Liver (tissue), 9 donors: ENCODE data around the gene RAB13. TPM values are rescaled to one million over a fixed set of nuclear protein-coding genes. Genes with fewer than 3 reads are reported as not detected.

Source experiments
- DNase-seq: peaks from one replicate; pipeline ENCODE4 v3.0.0-alpha.2; 2017; ENCODE audit warnings: low spot score
- H3K27ac ChIP-seq, 2 donors: one replicate each; pipeline ENCODE4 v1.7.0; 2013; ENCODE audit warnings: inconsistent platforms in 2 of 2, low read length in 2 of 2, control low read depth in 1 of 2, low read depth in 1 of 2, mild to moderate bottlenecking in 1 of 2
- H3K27me3 ChIP-seq, 4 donors: one replicate each; pipeline versions ENCODE4 v1.6.1 to v1.7.0; 2013; ENCODE audit warnings: low read length in 3 of 4, inconsistent platforms in 1 of 4, mild to moderate bottlenecking in 1 of 4, moderate library complexity in 1 of 4; ENCODE audit not compliant: control insufficient read depth in 4 of 4, insufficient read depth in 4 of 4
- H3K36me3 ChIP-seq, 4 donors: one replicate each; pipeline versions ENCODE4 v1.6.1 to v1.7.0; 2013; ENCODE audit warnings: low read length in 3 of 4, mild to moderate bottlenecking in 3 of 4, low read depth in 1 of 4, moderate library complexity in 1 of 4; ENCODE audit not compliant: control insufficient read depth in 4 of 4, insufficient read depth in 3 of 4
- H3K4me1 ChIP-seq, 4 donors: one replicate each; pipeline versions ENCODE4 v1.6.1 to v1.7.0; 2013; ENCODE audit warnings: low read length in 3 of 4, mild to moderate bottlenecking in 3 of 4, moderate library complexity in 1 of 4; ENCODE audit not compliant: control insufficient read depth in 4 of 4, insufficient read depth in 4 of 4
- H3K4me3 ChIP-seq, 3 donors: one replicate each; pipeline versions ENCODE4 v1.6.1 to v1.7.0; 2013; ENCODE audit warnings: low read length in 3 of 3, control low read depth in 1 of 3, low read depth in 1 of 3, mild to moderate bottlenecking in 1 of 3
- H3K9ac ChIP-seq, 2 donors: one replicate each; pipeline ENCODE4 v1.7.0; 2013; ENCODE audit warnings: low read length in 2 of 2, mild to moderate bottlenecking in 2 of 2, moderate library complexity in 2 of 2, control low read depth in 1 of 2, low read depth in 1 of 2
- H3K9me3 ChIP-seq, 4 donors: one replicate each; pipeline versions ENCODE4 v1.6.1 to v1.7.0; 2013; ENCODE audit warnings: low read length in 3 of 4; ENCODE audit not compliant: control insufficient read depth in 4 of 4
- ATF3 ChIP-seq: IDR thresholded peaks from 2 replicates; pipeline ENCODE4 v1.6.1; 2016; ENCODE audit warnings: antibody characterized with exemption
- CTCF ChIP-seq: fragments of 150-350 bp; IDR thresholded peaks from 2 replicates; pipeline ENCODE4 v1.5.1; 2017; ENCODE audit warnings: improper control_type of control experiment, low read depth, low read length; ENCODE audit not compliant: missing input control
- EGR1 ChIP-seq, 2 donors: IDR thresholded peaks; 2 replicates each; pipeline ENCODE4 v1.6.1; 2016 to 2018; ENCODE audit warnings: antibody characterized with exemption in 2 of 2, low read depth in 2 of 2
- FOXA1 ChIP-seq: IDR thresholded peaks from 2 replicates; pipeline ENCODE4 v1.6.1; 2016; ENCODE audit warnings: antibody characterized with exemption
- FOXA2 ChIP-seq: IDR thresholded peaks from 2 replicates; pipeline ENCODE4 v1.6.1; 2016; ENCODE audit warnings: antibody characterized with exemption
- GABPA ChIP-seq, 2 donors: IDR thresholded peaks in 1 of 2; conservative IDR thresholded peaks in 1 of 2; 2 replicates each; pipeline ENCODE4 v1.6.1; 2016; ENCODE audit warnings: antibody characterized with exemption in 2 of 2, mild to moderate bottlenecking in 1 of 2, moderate library complexity in 1 of 2
- HNF4A ChIP-seq, 2 donors: conservative IDR thresholded peaks; 2 replicates each; pipeline ENCODE4 v1.6.1; 2016; ENCODE audit warnings: antibody characterized with exemption in 2 of 2, mild to moderate bottlenecking in 2 of 2
- HNF4G ChIP-seq: IDR thresholded peaks from 2 replicates; pipeline ENCODE4 v1.6.1; 2016; ENCODE audit warnings: antibody characterized with exemption
- JUND ChIP-seq, 2 donors: IDR thresholded peaks; 2 replicates each; pipeline ENCODE4 v1.6.1; 2016; ENCODE audit warnings: antibody characterized with exemption in 2 of 2
- MAX ChIP-seq: IDR thresholded peaks from 2 replicates; pipeline ENCODE4 v1.6.1; 2016; ENCODE audit warnings: antibody characterized with exemption
- NR2F2 ChIP-seq: IDR thresholded peaks from 2 replicates; pipeline ENCODE4 v1.6.1; 2016; ENCODE audit warnings: antibody characterized with exemption
- RAD21 ChIP-seq, 2 donors: IDR thresholded peaks; 2 replicates each; pipeline ENCODE4 v1.6.1; 2016; ENCODE audit warnings: antibody characterized with exemption in 2 of 2, mild to moderate bottlenecking in 2 of 2
- REST ChIP-seq: IDR thresholded peaks from 2 replicates; pipeline ENCODE4 v1.6.1; 2016; ENCODE audit warnings: antibody characterized with exemption, mild to moderate bottlenecking
- RXRA ChIP-seq, 2 donors: IDR thresholded peaks; 2 replicates each; pipeline ENCODE4 v1.6.1; 2017 to 2018; ENCODE audit warnings: antibody characterized with exemption in 2 of 2, mild to moderate bottlenecking in 1 of 2
- SP1 ChIP-seq: IDR thresholded peaks from 2 replicates; pipeline ENCODE4 v1.6.1; 2018; ENCODE audit warnings: antibody characterized with exemption, mild to moderate bottlenecking
- TAF1 ChIP-seq: conservative IDR thresholded peaks from 2 replicates; pipeline ENCODE4 v1.6.1; 2016; ENCODE audit warnings: antibody characterized with exemption, mild to moderate bottlenecking
- YY1 ChIP-seq: IDR thresholded peaks from 2 replicates; pipeline ENCODE4 v1.6.1; 2016; ENCODE audit warnings: antibody characterized with exemption, mild to moderate bottlenecking
- ZBTB33 ChIP-seq: IDR thresholded peaks from 2 replicates; pipeline ENCODE4 v1.6.1; 2016; ENCODE audit warnings: antibody characterized with exemption
- WGBS: extraction: QIAGEN DNeasy Blood & Tissue Kit; methylation state at CpG from one replicate; pipeline ENCODE4 v1.1.7; 2013; 5-methylcytosine and 5-hydroxymethylcytosine counted together
- polyA plus RNA-seq, 2 donors: library from polyadenylated mRNA; stranded (reverse) in 1 of 2; unstranded in 1 of 2; fragments of 200-250 nt in 1 of 2; fragments of >200 nt in 1 of 2; fragmentation: Nextera tagmentation in 1 of 2; extraction: Ambion mirVana in 1 of 2; gene quantifications; one replicate each; pipeline versions ENCODE4 v1.2.1 to v1.2.3, GENCODE V29; 2013 to 2015
- total RNA-seq, 2 donors: library from RNA; depleted of rRNA; stranded (reverse); fragments of >200 nt; gene quantifications; one replicate each; pipeline ENCODE4 v1.2.3, GENCODE V29; 2014
- donor health status: healthy.
- donor health status: healthy.
- donor health status: healthy.
- donor health status: healthy.
- donor health status: healthy.

RAB13 gene
- total and polyA plus RNA-seq, 4 donors: 18.0 to 72.9 (median 32.5) TPM

- H3K27me3 ChIP-seq: no peaks in the 10 kb centered on the region
- peak within 1 kb of the TSS; percentile 94 to 96 for H3K27ac ChIP-seq
- H3K36me3 ChIP-seq: peaks cover 5 to 24% (median 19%) of the 10 kb centered on the region in 4 donors
- peak within 1 kb of the TSS; percentile 92 to 94 for H3K9ac ChIP-seq
- DNase-seq: peak; percentile 87
- peaks cover 0 to 25% (median 22%) of the 10 kb centered on the region in 4 donors for H3K4me1 ChIP-seq
- WGBS: under 1% methylated on average over 75 of the region's 75 CpGs
- H3K4me3 ChIP-seq: peak within 1 kb of the TSS; percentile 82 to 99 (median 99)
- TF ChIP-seq ZBTB33: no peak
- peak; percentile 31 for TF ChIP-seq REST
- TF ChIP-seq FOXA1: no peak
- no peak for TF ChIP-seq CTCF
- TF ChIP-seq SP1: no peak
- no peak for TF ChIP-seq HNF4A (conservative IDR thresholded peaks at IDR 0.05)
- peak; percentile 34 for TF ChIP-seq TAF1
- peak; percentile 7 to 49 for TF ChIP-seq RXRA (IDR thresholded peaks at IDR 0.05)
- no peak for TF ChIP-seq ATF3
- peak in 1 of 2 donors; percentile 34 for TF ChIP-seq RAD21 (IDR thresholded peaks at IDR 0.05)
- TF ChIP-seq GABPA (IDR thresholded peaks at IDR 0.05 in 1 of 2, conservative IDR thresholded peaks at IDR 0.05 in 1 of 2): peak in 1 of 2 donors; percentile 9
- peak; percentile 25 for TF ChIP-seq NR2F2
- peak; percentile 98 for TF ChIP-seq YY1
- no peak for TF ChIP-seq HNF4G
- TF ChIP-seq MAX: no peak
- TF ChIP-seq FOXA2: no peak
- TF ChIP-seq JUND (IDR thresholded peaks at IDR 0.05): no peak
- no peak for TF ChIP-seq EGR1 (IDR thresholded peaks at IDR 0.05; ENCODE audit: low read depth in 2 of 2)
- H3K9me3 ChIP-seq: no peaks in the 10 kb centered on the region
These were observed 8.6 kb downstream of the RAB13 start, which contains the start of gene JTB for GRCh38 chr1:153977250-153978240. TSS of gene JTB (minus strand) at chr1:153977674. CDS start at chr1:153977252, 422 bp downstream.
